Panc1 (cell line): ENCODE results near the gene ADARB1. TPM values are rescaled to one million over a fixed set of nuclear protein-coding genes. Genes with fewer than 3 reads are reported as not detected.

ENCODE experiments used
- ATAC-seq: fragments of 200-7000 bp; cut with Tn5 transposase; 2 replicates; pipeline ENCODE4 v1.9.1; 2020; ENCODE audit warnings: mild to moderate bottlenecking, moderate library complexity
- BruUV-seq: library from RNA; stranded (reverse); fragments of 400-500 nt; replicated peaks from 2 replicates; lab custom pipeline; 2021; lab: Mats Ljungman, UMichigan
- CTCF ChIA-PET: fragments of 300-600 bp; sonication (Branson Sonifier 250); formaldehyde crosslinking; loops from one replicate; lab custom pipeline; 2022; ENCODE audit warnings: antibody characterized with exemption; lab: Charles Lee
- POLR2A ChIA-PET: fragments of 300-600 bp; sonication (Branson Sonifier 250); formaldehyde crosslinking; loops from one replicate; lab custom pipeline; 2022; ENCODE audit warnings: antibody characterized with exemption; lab: Charles Lee
- DNase-seq: peaks from one replicate; pipeline ENCODE4 v3.0.0-alpha.2; 2010; ENCODE audit warnings: low read depth, low spot score
- H3K27ac ChIP-seq: 2 replicates; pipeline ENCODE4 v1.5.1; 2011; ENCODE audit warnings: mild to moderate bottlenecking, low read length, inconsistent platforms
- H3K27me3 ChIP-seq: fragments of 200-500 bp; sonication (Bioruptor generic); 2 replicates; pipeline ENCODE4 v1.6.0; 2014; ENCODE audit warnings: low read length, inconsistent platforms; ENCODE audit not compliant: control insufficient read depth, insufficient read depth
- H3K36me3 ChIP-seq: fragments of 200-500 bp; sonication (Bioruptor generic); 2 replicates; pipeline ENCODE4 v1.5.1; 2014; ENCODE audit warnings: inconsistent platforms, mild to moderate bottlenecking, low read length, moderate library complexity; ENCODE audit not compliant: control insufficient read depth, insufficient read depth
- H3K4me1 ChIP-seq: 2 replicates; pipeline ENCODE4 v1.5.1; 2011; ENCODE audit warnings: inconsistent platforms, mild to moderate bottlenecking, low read length, moderate library complexity; ENCODE audit not compliant: control insufficient read depth, insufficient read depth
- H3K4me3 ChIP-seq, 2 experiments: 2 replicates each; pipeline ENCODE4 v1.5.1; 2011 to 2012; ENCODE audit warnings: low read depth in 2 of 2, low read length in 2 of 2, mild to moderate bottlenecking in 2 of 2, inconsistent platforms in 1 of 2, moderate library complexity in 1 of 2
- H3K9me3 ChIP-seq: fragments of 200-500 bp; sonication (Bioruptor generic); 2 replicates; pipeline ENCODE4 v1.5.1; 2014; ENCODE audit warnings: low read depth, mild to moderate bottlenecking, inconsistent platforms, low read length, moderate library complexity; ENCODE audit not compliant: control insufficient read depth, insufficient read depth
- CTCF ChIP-seq: fragments of 450-650 bp; IDR thresholded peaks from 2 replicates; pipeline ENCODE4 v1.5.1; 2017; ENCODE audit warnings: mild to moderate bottlenecking
- POLR2AphosphoS5 ChIP-seq: IDR thresholded peaks from 2 replicates; pipeline ENCODE4 v1.6.1; 2012; ENCODE audit warnings: mild to moderate bottlenecking, low read depth, low read length, moderate library complexity
- REST ChIP-seq, 2 experiments: IDR thresholded peaks; 2 replicates each; pipeline ENCODE4 v1.6.1; 2011 to 2012; ENCODE audit warnings: low read depth in 2 of 2, control low read depth in 1 of 2, low read length in 1 of 2, mild to moderate bottlenecking in 1 of 2, moderate library complexity in 1 of 2; ENCODE audit not compliant: insufficient read depth in 1 of 2
- SIN3A ChIP-seq: IDR thresholded peaks from 2 replicates; pipeline ENCODE4 v1.6.1; 2012; ENCODE audit warnings: low read depth, mild to moderate bottlenecking, low read length, moderate library complexity, borderline replicate concordance; ENCODE audit not compliant: insufficient read depth
- TCF7L2 ChIP-seq: IDR thresholded peaks from 2 replicates; pipeline ENCODE4 v1.6.1; 2011; ENCODE audit warnings: mild to moderate bottlenecking, low read depth, low read length, inconsistent platforms
- in situ Hi-C: cut with HindIII; loops from 2 replicates; pipeline ENCODE4 v1.10.0; 2016; ENCODE audit warnings: low sequenced_read_pairs, low pct_unique_long_range_greater_than_20kb
- intact Hi-C: fragments of 100-400 bp; cut with micrococcal nuclease; formaldehyde crosslinking; loops from one replicate; pipeline ENCODE4 v1.10.0; 2022; ENCODE audit not compliant: unreplicated experiment
- total RNA-seq: library from RNA; stranded (reverse); gene quantifications from one replicate; pipeline ENCODE4 v1.2.1, GENCODE V29; 2021; ENCODE audit not compliant: unreplicated experiment

Gene ADARB1
- total RNA-seq, 1 experiment from 2014 or later, result 15.0 TPM

GRCh38 chr21:45097827-45098387 lies 23.5 kb downstream of the ADARB1 start:
- BruUV-seq, result no TSS peak
- no peak for DNase-seq
- POLR2A ChIA-PET, result no interaction called here
- ATAC-seq, result no peak
- Histone ChIP-seq H3K4me3 (no peak overlapping the region), H3K27ac (no peak overlapping the region), H3K4me1 (peaks cover 6% of the 10 kb centered on the region; the same call in 1 of the 2 replicates), H3K27me3 (no peaks in the 10 kb centered on the region), H3K36me3 (no peaks in the 10 kb centered on the region), H3K9me3 (no peaks in the 10 kb centered on the region)
- in situ Hi-C loops (no loop called here), intact Hi-C loops (no loop called here)
- TF ChIP-seq REST (IDR thresholded peaks at IDR 0.05; ENCODE audit: insufficient read depth in 1 of 2, low read depth in 2 of 2, low read length in 1 of 2), result 0 out of 4 replicates have a peak, but pooled peaks of 1 of the 2 experiments have one; percentile 14
- TF ChIP-seq CTCF, result no peak
- CTCF ChIA-PET, result no interaction called here

- TF ChIP-seq TCF7L2 (no peak), CTCF (peak; percentile 71)
- intact Hi-C loops, result no loop called here
- H3K36me3 ChIP-seq, result no peaks in the 10 kb centered on the region
- ChIA-PET POLR2A (no interaction called here), CTCF (interaction anchor here (1.3 kb wide), 1 partner anchor 29 kb away, joined by 4 read pairs; no protein-coding TSS in a partner anchor)
- H3K9me3 ChIP-seq, result no peaks in the 10 kb centered on the region
- H3K27me3 ChIP-seq, result no peaks in the 10 kb centered on the region
- H3K4me1 ChIP-seq, result peaks cover 6% of the 10 kb centered on the region; the same call in 1 of the 2 replicates
- in situ Hi-C loops, result no loop called here
- no peak overlapping the region for H3K27ac ChIP-seq
- no peak overlapping the region for H3K4me3 ChIP-seq
- ATAC-seq (no peak), DNase-seq (no peak)
- BruUV-seq, result no TSS peak
Measured at GRCh38 chr21:45098867-45099266, 24.5 kb downstream of the ADARB1 start.

- ATAC-seq (no peak), DNase-seq (no peak)
- Histone ChIP-seq H3K27ac (no peak overlapping the region), H3K9me3 (no peaks in the 10 kb centered on the region), H3K27me3 (no peaks in the 10 kb centered on the region), H3K36me3 (no peaks in the 10 kb centered on the region), H3K4me3 (no peak overlapping the region), H3K4me1 (peaks cover 11% of the 10 kb centered on the region)
- in situ Hi-C loops, result no loop called here
- ChIA-PET POLR2A (no interaction called here), CTCF (interaction anchor here (1.3 kb wide), 1 partner anchor 29 kb away, joined by 4 read pairs; no protein-coding TSS in a partner anchor)
- intact Hi-C loops, result no loop called here
- BruUV-seq, result no TSS peak
- no peak for TF ChIP-seq REST (IDR thresholded peaks at IDR 0.05; ENCODE audit: insufficient read depth in 1 of 2, low read depth in 2 of 2, low read length in 1 of 2)
- no peak for TF ChIP-seq SIN3A
- TF ChIP-seq TCF7L2, result no peak
- no peak for TF ChIP-seq CTCF
- no peak for TF ChIP-seq POLR2AphosphoS5
Measured at GRCh38 chr21:45099571-45099970, 25.2 kb downstream of the ADARB1 start.
